Keratinocyte (primary cell): ENCODE measurements around the gene CNDP2. TPM values are rescaled to one million over a fixed set of nuclear protein-coding genes. Genes with fewer than 3 reads are reported as not detected.

ENCODE experiments used
- DNase-seq: peaks from one replicate; pipeline ENCODE4 v3.0.0-alpha.2; 2011; ENCODE audit warnings: low read depth, missing footprints, low spot score
- FAIRE-seq: peaks from 2 replicates; lab custom pipeline; 2011; peaks lifted over from hg19 to GRCh38; lab: Jason Lieb, UNC
- H2AFZ ChIP-seq: 2 replicates; pipeline ENCODE4 v1.6.0; 2012; ENCODE audit warnings: low read length, control low read depth, inconsistent platforms; ENCODE audit not compliant: control insufficient read depth
- H3K27ac ChIP-seq: 2 replicates; pipeline ENCODE4 v1.5.1; 2011; ENCODE audit warnings: low read length; ENCODE audit not compliant: control insufficient read depth, insufficient read depth
- H3K27me3 ChIP-seq: 3 replicates; pipeline ENCODE4 v1.6.0; 2011; ENCODE audit warnings: low read length; ENCODE audit not compliant: control insufficient read depth, insufficient read depth; ENCODE audit errors: extremely low read depth
- H3K36me3 ChIP-seq, 2 experiments: 2 replicates in 1 of 2; 3 replicates in 1 of 2; pipeline ENCODE4 v1.5.1; 2011; ENCODE audit warnings: low read length in 2 of 2, mild to moderate bottlenecking in 1 of 2; ENCODE audit not compliant: control insufficient read depth in 2 of 2, insufficient read depth in 2 of 2; ENCODE audit errors: extremely low read depth in 1 of 2
- H3K4me1 ChIP-seq: 3 replicates; pipeline ENCODE4 v1.5.1; 2011; ENCODE audit warnings: low read length; ENCODE audit not compliant: control insufficient read depth, insufficient read depth; ENCODE audit errors: extremely low read depth
- H3K4me2 ChIP-seq: 3 replicates; pipeline ENCODE4 v1.6.0; 2011; ENCODE audit warnings: low read depth, low read length; ENCODE audit not compliant: control insufficient read depth, insufficient read depth; ENCODE audit errors: extremely low read depth
- H3K4me3 ChIP-seq, 3 experiments: fragments of 200-600 bp in 1 of 3; sonication (generic) in 1 of 3; 2 replicates in 2 of 3; 3 replicates in 1 of 3; pipeline ENCODE4 v1.5.1; 2011 to 2016; ENCODE audit warnings: low read length in 3 of 3, mild to moderate bottlenecking in 3 of 3, control low read depth in 2 of 3, inconsistent platforms in 1 of 3, low read depth in 1 of 3, mixed read lengths in 1 of 3, mixed run types in 1 of 3, moderate library complexity in 1 of 3; ENCODE audit not compliant: control insufficient read depth in 2 of 3, insufficient read depth in 2 of 3; ENCODE audit errors: extremely low read depth in 1 of 3
- H3K79me2 ChIP-seq: 2 replicates; pipeline ENCODE4 v1.6.0; 2012; ENCODE audit warnings: low read length; ENCODE audit not compliant: control insufficient read depth, insufficient read depth
- H3K9ac ChIP-seq: 3 replicates; pipeline ENCODE4 v1.6.0; 2011; ENCODE audit warnings: low read length; ENCODE audit not compliant: control insufficient read depth, insufficient read depth; ENCODE audit errors: extremely low read depth
- H3K9me1 ChIP-seq: 3 replicates; pipeline ENCODE4 v1.6.0; 2011; ENCODE audit warnings: low read length; ENCODE audit not compliant: control insufficient read depth, insufficient read depth; ENCODE audit errors: extremely low read depth
- H3K9me3 ChIP-seq: 2 replicates; pipeline ENCODE4 v1.5.1; 2012; ENCODE audit warnings: low read depth, low read length; ENCODE audit not compliant: control insufficient read depth
- H4K20me1 ChIP-seq: 3 replicates; pipeline ENCODE4 v1.6.0; 2011; ENCODE audit warnings: low read length; ENCODE audit not compliant: control insufficient read depth, insufficient read depth; ENCODE audit errors: extremely low read depth
- EZH2 ChIP-seq: IDR thresholded peaks from one replicate; pipeline ENCODE4 v1.6.1; 2012; ENCODE audit warnings: inconsistent platforms, mild to moderate bottlenecking, low read length, moderate library complexity
- dilution Hi-C: fragments of 300-500 bp; cut with MboI; formaldehyde crosslinking; loops from one replicate; pipeline ENCODE4 v1.7.0; 2020; ENCODE audit warnings: low sequenced_read_pairs; ENCODE audit not compliant: extremely low pct_ligation_motif_present
- polyA plus RNA-seq, 5 experiments: library from polyadenylated mRNA; depleted of rRNA in 3 of 5; stranded (reverse) in 3 of 5; stranded (forward) in 1 of 5; unstranded in 1 of 5; fragments of >200 nt; gene quantifications; 1 replicate in 1 of 5; 2 replicates in 3 of 5; 3 replicates in 1 of 5; pipeline versions ENCODE4 v1.2.1 to v1.2.3, GENCODE V29; 2011 to 2012; ENCODE audit warnings: missing spikeins in 2 of 5, low read depth in 1 of 5, low replicate concordance in 1 of 5
- TF ChIP-seq, protein P1 (sequence below), 3 experiments: IDR thresholded peaks in 1 of 3; conservative IDR thresholded peaks in 1 of 3; optimal IDR thresholded peaks in 1 of 3; 2 replicates in 2 of 3; 3 replicates in 1 of 3; pipeline versions ENCODE3 to v1.5.1; 2011; ENCODE audit warnings: low read length in 3 of 3, mild to moderate bottlenecking in 3 of 3, moderate library complexity in 2 of 3, control low read depth in 1 of 3, inconsistent platforms in 1 of 3; ENCODE audit not compliant: insufficient read depth in 2 of 3; ENCODE audit errors: extremely low read depth in 1 of 3

The CNDP2 gene
- polyA plus RNA-seq, 1 donor (not counting 4 experiments of a cell fraction or from before 2014, with no cell fraction given), result 126 TPM

DNA sequence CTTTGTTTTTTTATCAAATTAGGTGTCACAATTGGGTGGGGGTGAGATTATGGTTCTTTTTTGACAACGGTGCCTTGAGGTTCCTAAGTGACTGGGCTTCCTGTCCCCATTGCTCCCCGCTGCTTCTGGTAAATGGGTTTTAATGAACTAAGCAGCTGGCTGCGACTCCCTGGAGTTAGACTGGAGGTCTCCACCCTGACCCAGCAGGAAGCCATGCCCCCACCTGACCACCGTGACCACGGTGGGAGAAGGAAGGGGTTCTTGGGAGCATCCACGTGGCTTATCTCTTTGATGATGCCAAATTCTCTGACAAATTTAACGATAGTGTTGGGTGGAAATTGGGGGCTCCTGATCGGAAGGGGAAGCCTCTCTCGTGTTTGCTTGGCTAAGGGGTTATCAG lies 12.2 kb downstream of the CNDP2 start:
- Histone ChIP-seq H3K4me2 (no peak overlapping the region), H3K4me3 (no peak overlapping the region), H3K79me2 (peaks cover 23% of the 10 kb centered on the region), H3K27me3 (no peaks in the 10 kb centered on the region), H4K20me1 (no peaks in the 10 kb centered on the region), H2AFZ (no peak overlapping the region), H3K9ac (no peak overlapping the region), H3K9me1 (no peaks in the 10 kb centered on the region), H3K36me3 (peaks cover 39 to 50% of the 10 kb centered on the region in 2 experiments), H3K9me3 (no peaks in the 10 kb centered on the region), H3K4me1 (no peaks in the 10 kb centered on the region), H3K27ac (no peak overlapping the region)
- FAIRE-seq (no peak), DNase-seq (no peak)
- dilution Hi-C loops, result no loop called here
- TF ChIP-seq, protein P1, sequence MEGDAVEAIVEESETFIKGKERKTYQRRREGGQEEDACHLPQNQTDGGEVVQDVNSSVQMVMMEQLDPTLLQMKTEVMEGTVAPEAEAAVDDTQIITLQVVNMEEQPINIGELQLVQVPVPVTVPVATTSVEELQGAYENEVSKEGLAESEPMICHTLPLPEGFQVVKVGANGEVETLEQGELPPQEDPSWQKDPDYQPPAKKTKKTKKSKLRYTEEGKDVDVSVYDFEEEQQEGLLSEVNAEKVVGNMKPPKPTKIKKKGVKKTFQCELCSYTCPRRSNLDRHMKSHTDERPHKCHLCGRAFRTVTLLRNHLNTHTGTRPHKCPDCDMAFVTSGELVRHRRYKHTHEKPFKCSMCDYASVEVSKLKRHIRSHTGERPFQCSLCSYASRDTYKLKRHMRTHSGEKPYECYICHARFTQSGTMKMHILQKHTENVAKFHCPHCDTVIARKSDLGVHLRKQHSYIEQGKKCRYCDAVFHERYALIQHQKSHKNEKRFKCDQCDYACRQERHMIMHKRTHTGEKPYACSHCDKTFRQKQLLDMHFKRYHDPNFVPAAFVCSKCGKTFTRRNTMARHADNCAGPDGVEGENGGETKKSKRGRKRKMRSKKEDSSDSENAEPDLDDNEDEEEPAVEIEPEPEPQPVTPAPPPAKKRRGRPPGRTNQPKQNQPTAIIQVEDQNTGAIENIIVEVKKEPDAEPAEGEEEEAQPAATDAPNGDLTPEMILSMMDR (optimal IDR thresholded peaks at IDR 0.05 in 1 of 3, IDR thresholded peaks at IDR 0.05 in 1 of 3, conservative IDR thresholded peaks at IDR 0.05 in 1 of 3; ENCODE audit: extremely low read depth in 1 of 3, insufficient read depth in 2 of 3, low read length in 3 of 3), result no peak
- TF ChIP-seq EZH2, result no peak

DNA sequence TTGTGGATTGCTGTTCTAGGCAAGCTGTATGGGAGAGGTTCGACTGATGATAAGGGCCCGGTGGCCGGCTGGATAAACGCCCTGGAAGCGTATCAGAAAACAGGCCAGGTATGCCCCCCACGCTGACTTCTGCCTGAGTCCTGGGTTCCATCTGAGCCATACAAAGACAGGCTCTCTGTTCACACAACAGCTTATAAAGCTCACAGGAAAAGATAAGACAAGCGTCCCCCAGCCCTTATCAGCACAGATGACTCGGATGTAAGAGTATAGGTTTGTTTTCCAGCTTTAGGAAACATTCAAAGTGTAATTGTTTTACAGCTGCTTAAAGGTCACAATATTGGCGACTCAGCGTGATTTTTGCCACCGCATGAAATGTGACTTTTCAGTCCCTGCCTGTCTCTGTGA lies 12.7 kb downstream of the CNDP2 start:
- dilution Hi-C loops, result no loop called here

More for the DNA sequence above, 12.7 kb downstream of the CNDP2 start:
- H4K20me1 ChIP-seq, result no peaks in the 10 kb centered on the region
- H3K79me2 ChIP-seq, result peaks cover 23% of the 10 kb centered on the region
- no peak for FAIRE-seq
- DNase-seq, result no peak
- H3K27me3 ChIP-seq, result no peaks in the 10 kb centered on the region
- no peak overlapping the region for H2AFZ ChIP-seq
- no peak overlapping the region for H3K4me3 ChIP-seq
- no peak overlapping the region for H3K9ac ChIP-seq
- H3K27ac ChIP-seq, result no peak overlapping the region
- H3K4me2 ChIP-seq, result no peak overlapping the region
- no peaks in the 10 kb centered on the region for H3K9me1 ChIP-seq
- TF ChIP-seq EZH2, result no peak
- TF ChIP-seq, protein P1 (optimal IDR thresholded peaks at IDR 0.05 in 1 of 3, IDR thresholded peaks at IDR 0.05 in 1 of 3, conservative IDR thresholded peaks at IDR 0.05 in 1 of 3; ENCODE audit: extremely low read depth in 1 of 3, insufficient read depth in 2 of 3, low read length in 3 of 3), result no peak
- H3K36me3 ChIP-seq, result peaks cover 41 to 49% of the 10 kb centered on the region in 2 experiments
- no peaks in the 10 kb centered on the region for H3K9me3 ChIP-seq
- H3K4me1 ChIP-seq, result no peaks in the 10 kb centered on the region
